ENCODE measurements around the gene RRM2.

GRCh38 chr2:10167316-10167715, 44.8 kb downstream of the RRM2 start:
- TF ChIP-seq CTCF (IDR thresholded peaks at IDR 0.05) (no peak), POLR2A (IDR thresholded peaks at IDR 0.05) (no peak)

Data from gastroesophageal sphincter (tissue), 3 donors.